Measurements from ENCODE around the gene CFAP119.

The CFAP119 gene

DNA sequence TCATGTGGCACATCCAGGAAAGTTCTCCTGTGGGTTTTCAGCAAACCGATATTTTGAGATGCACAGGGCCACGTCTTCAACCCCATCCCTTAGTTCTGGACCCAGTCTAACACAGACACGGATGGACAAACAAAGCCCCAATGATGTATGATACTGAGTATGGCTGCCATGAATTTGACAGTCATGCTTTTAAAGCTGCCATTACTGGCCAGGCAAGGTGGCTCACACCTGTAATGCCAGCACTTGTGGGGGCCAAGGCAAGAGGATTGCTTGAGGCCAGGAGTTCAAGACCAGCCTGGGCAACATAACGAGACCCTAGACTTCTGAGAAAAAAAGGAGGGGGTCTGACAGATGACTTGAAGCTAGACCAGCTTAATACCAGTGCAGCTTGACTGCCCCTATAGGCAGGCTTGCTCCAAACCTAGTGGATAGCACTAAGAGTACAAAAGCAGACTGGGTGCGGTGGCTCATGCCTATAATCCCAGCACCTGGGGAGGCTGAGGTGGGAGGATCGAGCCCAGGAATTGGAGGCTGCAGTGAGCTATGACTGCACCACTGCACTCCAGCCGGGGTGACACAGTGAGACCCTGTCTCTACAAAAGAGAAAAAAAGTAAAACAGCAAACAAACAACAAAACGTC, 35.9 kb upstream of the CFAP119 start:
- DNase-seq (ENCODE audit: extremely low read depth, low read depth), result no peak
- no peak for TF ChIP-seq CTCF (IDR thresholded peaks at IDR 0.05; ENCODE audit: low read depth, low read length)

GRCh38 chr16:30794634-30795033, 32.8 kb upstream of the CFAP119 start:
- no peak for DNase-seq (ENCODE audit: extremely low read depth, low read depth)
- no peak for TF ChIP-seq CTCF (IDR thresholded peaks at IDR 0.05; ENCODE audit: low read depth, low read length)

DNA sequence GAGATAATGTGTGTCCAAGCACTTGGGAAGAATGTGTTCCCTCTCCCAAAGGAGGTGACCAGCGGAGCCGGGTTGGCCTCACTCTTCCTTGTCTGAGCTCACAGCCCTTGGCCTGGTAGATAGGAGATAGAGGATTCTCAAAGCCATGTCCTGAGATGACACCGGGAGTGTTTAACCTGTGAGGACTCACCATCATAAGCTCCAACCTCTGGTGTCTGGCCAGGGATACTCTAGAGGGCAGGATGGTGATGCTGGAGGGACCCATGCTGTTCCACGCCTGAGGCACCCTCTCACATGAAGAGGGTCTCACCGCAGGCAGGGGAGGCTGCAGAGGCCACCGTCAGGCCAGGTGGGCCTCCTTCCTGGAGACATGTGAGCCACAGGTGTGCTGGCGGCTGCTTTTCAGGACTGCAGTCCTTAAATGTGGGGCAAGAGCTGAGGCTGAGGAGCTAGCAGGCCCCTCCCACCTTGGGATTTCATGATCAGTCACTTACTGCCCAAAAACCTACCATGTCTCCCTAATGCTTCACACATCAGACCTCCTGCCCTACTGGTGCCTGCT, 31.7 kb upstream of the CFAP119 start:
- TF ChIP-seq CTCF (IDR thresholded peaks at IDR 0.05; ENCODE audit: low read depth, low read length), result no peak
- DNase-seq (ENCODE audit: extremely low read depth, low read depth), result no peak

- DNase-seq (ENCODE audit: extremely low read depth, low read depth), result no peak
- TF ChIP-seq CTCF (IDR thresholded peaks at IDR 0.05; ENCODE audit: low read depth, low read length), result no peak
These were observed 25.9 kb upstream of the CFAP119 start for GRCh38 chr16:30787613-30788378.

DNA sequence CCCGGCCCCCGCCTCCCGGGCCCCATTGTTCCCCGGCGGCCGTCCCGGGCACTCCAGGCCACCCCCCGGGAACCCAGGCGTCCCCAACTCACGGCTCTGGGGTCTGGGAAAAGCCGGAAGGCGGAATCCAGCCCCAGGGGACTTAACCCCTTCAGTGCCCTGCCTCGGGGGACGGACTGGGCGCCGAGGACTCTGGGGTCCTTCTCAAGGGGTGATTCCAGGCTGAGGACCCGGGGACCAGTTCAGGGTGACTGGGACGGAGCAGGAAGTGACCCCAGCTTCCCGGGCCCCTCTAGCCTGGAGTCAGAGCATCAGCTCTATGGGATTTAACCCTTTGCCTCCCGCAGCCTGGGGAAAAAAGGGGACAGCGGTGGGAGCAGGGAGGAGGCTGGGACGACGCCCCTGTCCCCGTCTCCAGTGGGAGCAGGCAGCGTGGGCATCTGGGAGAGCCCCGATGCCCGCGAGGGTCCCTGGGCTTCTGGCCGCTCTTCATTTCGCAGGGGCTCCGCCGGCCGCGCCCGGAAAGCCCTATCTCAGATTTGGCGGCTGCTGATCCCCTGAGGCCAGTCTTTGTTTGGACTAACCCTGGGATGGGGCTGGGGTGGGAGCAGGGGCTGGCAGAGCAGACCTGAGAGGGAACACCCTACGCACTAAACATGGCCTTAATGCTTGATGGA, 25.2 kb upstream of the CFAP119 start, which contains the start of gene ZNF629:
ZNF629 (minus strand) TSS at position 270 of the 677 bp plus-strand sequence. CDS start 2,723 bp downstream, outside the sequence.
- DNase-seq (ENCODE audit: extremely low read depth, low read depth), result no peak
- no peak for TF ChIP-seq CTCF (IDR thresholded peaks at IDR 0.05; ENCODE audit: low read depth, low read length)

DNA sequence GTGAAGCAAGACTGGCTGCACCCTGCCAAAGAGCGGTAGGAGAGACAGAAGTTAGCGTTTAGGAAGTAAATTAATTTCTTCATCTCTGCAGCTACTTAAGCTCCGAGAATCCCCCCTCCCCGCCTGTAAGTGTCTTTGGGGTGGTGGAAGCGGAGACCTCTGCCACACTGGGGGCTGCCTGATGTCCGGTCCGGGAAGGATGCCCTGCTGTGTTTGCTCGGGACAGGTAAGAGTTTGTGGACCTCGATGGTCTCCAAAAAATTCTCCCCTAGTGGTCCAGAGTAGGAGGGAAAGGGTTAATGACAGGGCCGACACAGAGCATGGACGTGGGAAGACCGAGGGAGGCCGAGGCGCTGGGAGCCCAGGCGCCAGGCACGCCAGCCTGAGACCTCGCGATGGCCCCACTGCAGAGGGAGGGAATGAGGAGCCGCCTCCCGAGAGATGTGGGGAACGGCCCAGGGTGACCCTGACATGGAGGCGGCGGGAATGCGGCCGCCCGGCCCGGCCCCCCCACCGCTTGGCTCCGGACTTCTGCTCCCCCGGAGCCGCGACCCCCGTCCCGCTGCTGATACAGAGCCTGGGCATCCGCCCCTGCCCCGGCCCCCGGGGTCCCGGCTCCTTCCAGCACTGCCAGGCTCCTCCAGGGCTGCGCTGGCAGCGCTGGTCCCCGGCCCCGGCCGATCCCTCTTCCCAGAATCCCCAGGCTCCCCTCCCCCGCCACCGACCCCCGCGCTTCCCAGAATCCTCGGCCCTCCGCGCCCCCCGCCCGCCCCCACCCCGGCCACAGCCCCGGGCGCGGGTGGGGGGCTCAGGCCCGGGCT, 24.5 kb upstream of the CFAP119 start:
- no peak for TF ChIP-seq CTCF (IDR thresholded peaks at IDR 0.05; ENCODE audit: low read depth, low read length)
- no peak for DNase-seq (ENCODE audit: extremely low read depth, low read depth)

Data from AG09319 (cell line).